D721Med (cell line): Measurements from ENCODE around the gene BPIFA1.
A peak's percentile ranks its signal among the peaks of the same experiment; 100 is the strongest.

Experiments
- DNase-seq: peaks from one replicate; pipeline ENCODE4 v3.0.0; 2011; ENCODE audit warnings: low spot score; ENCODE audit not compliant: insufficient read length
- FAIRE-seq: peaks from 2 replicates; lab custom pipeline; 2011; peaks lifted over from hg19 to GRCh38; lab: Jason Lieb, UNC
- TF ChIP-seq, protein P1 (sequence below): IDR thresholded peaks from 2 replicates; pipeline ENCODE4 v1.5.1; 2012; ENCODE audit warnings: mild to moderate bottlenecking, control low read depth; ENCODE audit not compliant: insufficient read depth; ENCODE audit errors: missing control alignments

The BPIFA1 gene

GRCh38 chr20:33287884-33288283 lies 52.1 kb downstream of the BPIFA1 start:
- FAIRE-seq (no peak), DNase-seq (no peak)
- TF ChIP-seq, protein P1, sequence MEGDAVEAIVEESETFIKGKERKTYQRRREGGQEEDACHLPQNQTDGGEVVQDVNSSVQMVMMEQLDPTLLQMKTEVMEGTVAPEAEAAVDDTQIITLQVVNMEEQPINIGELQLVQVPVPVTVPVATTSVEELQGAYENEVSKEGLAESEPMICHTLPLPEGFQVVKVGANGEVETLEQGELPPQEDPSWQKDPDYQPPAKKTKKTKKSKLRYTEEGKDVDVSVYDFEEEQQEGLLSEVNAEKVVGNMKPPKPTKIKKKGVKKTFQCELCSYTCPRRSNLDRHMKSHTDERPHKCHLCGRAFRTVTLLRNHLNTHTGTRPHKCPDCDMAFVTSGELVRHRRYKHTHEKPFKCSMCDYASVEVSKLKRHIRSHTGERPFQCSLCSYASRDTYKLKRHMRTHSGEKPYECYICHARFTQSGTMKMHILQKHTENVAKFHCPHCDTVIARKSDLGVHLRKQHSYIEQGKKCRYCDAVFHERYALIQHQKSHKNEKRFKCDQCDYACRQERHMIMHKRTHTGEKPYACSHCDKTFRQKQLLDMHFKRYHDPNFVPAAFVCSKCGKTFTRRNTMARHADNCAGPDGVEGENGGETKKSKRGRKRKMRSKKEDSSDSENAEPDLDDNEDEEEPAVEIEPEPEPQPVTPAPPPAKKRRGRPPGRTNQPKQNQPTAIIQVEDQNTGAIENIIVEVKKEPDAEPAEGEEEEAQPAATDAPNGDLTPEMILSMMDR: no peak

DNA sequence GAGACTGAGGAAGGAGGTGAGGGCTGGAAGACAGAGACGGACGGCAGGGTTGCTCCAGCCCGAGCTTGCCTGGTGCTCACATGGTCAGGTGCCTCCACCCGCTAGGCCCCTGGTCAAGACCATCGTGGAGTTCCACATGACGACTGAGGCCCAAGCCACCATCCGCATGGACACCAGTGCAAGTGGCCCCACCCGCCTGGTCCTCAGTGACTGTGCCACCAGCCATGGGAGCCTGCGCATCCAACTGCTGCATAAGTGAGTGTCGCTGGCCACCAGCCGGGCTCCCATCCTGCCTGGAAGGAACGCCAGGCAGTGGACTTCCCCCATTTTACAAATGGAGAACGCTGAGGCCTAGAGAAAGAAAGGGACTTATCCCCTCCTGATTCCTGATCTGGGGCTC lies 55.1 kb downstream of the BPIFA1 start:
- no peak for DNase-seq
- TF ChIP-seq, protein P1: no peak
- no peak for FAIRE-seq

GRCh38 chr20:33291416-33291815 lies 55.6 kb downstream of the BPIFA1 start:
- no peak for DNase-seq
- TF ChIP-seq, protein P1: no peak
- FAIRE-seq: no peak

DNA sequence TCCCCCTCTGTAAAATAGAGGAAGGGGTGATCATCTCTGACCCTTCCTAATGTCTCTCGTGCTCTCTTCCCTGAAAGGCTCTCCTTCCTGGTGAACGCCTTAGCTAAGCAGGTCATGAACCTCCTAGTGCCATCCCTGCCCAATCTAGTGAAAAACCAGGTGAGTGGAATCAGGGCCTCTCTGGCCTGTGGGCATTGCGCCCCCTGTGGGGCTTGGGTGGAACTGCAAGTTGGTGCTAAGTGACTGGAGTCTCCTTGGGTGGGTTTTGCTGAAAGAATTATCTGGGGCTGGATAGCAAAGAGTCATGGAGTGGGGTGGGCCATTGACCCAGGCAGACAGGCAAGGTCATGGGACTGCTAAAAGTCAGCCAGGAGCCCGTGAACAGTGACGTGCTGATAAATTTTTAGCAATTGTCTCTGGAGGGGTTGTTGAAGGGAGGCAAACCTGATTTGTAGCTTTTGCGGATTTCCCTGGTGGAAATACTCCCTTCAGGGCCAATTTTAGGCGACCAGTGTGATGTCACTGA lies 56.1 kb downstream of the BPIFA1 start:
- TF ChIP-seq, protein P1: peak; percentile 78
- DNase-seq: peak; percentile 52
- FAIRE-seq: no peak
